ENCODE measurements around the gene BLMH. TPM values are rescaled to one million over a fixed set of nuclear protein-coding genes. Genes with fewer than 3 reads are reported as not detected.

BLMH gene
- total RNA-seq, 1 experiment from 2014 or later = 59.0 TPM

DNA sequence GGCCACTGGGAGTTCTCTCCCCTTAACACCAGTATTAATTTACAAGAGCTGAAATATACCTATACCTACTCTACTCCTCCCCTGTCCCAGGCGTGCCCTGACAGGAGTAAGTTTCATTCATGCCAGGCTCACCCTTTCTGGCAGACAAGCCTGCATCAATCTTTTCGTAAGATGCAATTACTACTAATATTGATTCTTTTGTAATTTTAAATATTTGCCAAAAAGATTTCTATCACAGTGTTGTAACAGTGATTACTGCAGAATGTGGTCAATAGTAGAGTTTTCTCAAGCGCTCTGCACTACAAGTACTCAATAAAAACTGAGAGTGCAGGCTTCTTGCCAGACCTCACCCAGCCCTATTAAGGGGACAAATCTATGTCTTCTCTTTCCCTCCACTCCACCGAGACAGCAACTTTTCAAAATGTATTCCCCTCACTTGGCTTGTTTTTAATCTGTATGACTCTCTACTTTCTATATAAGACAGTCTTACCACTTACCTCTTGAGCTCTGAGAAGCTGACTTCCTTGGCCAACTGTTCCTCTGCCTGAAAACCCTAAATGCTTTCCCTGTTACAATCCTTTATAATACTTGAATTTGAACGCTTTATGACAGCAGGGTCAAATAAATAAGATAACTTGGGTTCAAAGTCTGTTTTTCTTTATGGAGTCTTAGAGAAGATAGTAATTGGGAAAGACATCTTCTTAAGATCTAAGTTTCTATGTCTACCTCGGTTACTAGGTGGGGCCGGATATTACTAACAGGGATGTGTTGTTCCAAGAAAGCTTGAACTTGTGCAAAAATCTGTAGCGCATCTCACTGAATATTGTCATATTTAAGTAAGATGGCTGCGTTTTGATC, 42.0 kb upstream of the BLMH start, which contains the start of gene TMIGD1:
TMIGD1 (minus strand) TSS at position 555 of the 858 bp plus-strand sequence. CDS start 1,924 bp downstream, outside the sequence.
- intact Hi-C loops (cut with micrococcal nuclease; ENCODE audit: unreplicated experiment) (no loop called here), in situ Hi-C loops (cut with HindIII; ENCODE audit: low pct_unique_long_range_greater_than_20kb, low sequenced_read_pairs) (no loop called here)
- H3K36me3 ChIP-seq (ENCODE audit: control insufficient read depth, insufficient read depth, low read length) = no peaks in the 10 kb centered on the region
- no peaks in the 10 kb centered on the region for H3K9me3 ChIP-seq (ENCODE audit: control insufficient read depth, insufficient read depth, low read depth, low read length)
- TF ChIP-seq SIN3A (IDR thresholded peaks at IDR 0.05; ENCODE audit: borderline replicate concordance, insufficient read depth, low read depth, low read length) = no peak
- no peak for TF ChIP-seq TCF7L2 (IDR thresholded peaks at IDR 0.05; ENCODE audit: low read depth, low read length)
- TF ChIP-seq, protein P1, sequence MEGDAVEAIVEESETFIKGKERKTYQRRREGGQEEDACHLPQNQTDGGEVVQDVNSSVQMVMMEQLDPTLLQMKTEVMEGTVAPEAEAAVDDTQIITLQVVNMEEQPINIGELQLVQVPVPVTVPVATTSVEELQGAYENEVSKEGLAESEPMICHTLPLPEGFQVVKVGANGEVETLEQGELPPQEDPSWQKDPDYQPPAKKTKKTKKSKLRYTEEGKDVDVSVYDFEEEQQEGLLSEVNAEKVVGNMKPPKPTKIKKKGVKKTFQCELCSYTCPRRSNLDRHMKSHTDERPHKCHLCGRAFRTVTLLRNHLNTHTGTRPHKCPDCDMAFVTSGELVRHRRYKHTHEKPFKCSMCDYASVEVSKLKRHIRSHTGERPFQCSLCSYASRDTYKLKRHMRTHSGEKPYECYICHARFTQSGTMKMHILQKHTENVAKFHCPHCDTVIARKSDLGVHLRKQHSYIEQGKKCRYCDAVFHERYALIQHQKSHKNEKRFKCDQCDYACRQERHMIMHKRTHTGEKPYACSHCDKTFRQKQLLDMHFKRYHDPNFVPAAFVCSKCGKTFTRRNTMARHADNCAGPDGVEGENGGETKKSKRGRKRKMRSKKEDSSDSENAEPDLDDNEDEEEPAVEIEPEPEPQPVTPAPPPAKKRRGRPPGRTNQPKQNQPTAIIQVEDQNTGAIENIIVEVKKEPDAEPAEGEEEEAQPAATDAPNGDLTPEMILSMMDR (IDR thresholded peaks at IDR 0.05) = no peak
- TF ChIP-seq POLR2AphosphoS5 (IDR thresholded peaks at IDR 0.05; ENCODE audit: low read depth, low read length) = no peak
- TF ChIP-seq, protein P2, sequence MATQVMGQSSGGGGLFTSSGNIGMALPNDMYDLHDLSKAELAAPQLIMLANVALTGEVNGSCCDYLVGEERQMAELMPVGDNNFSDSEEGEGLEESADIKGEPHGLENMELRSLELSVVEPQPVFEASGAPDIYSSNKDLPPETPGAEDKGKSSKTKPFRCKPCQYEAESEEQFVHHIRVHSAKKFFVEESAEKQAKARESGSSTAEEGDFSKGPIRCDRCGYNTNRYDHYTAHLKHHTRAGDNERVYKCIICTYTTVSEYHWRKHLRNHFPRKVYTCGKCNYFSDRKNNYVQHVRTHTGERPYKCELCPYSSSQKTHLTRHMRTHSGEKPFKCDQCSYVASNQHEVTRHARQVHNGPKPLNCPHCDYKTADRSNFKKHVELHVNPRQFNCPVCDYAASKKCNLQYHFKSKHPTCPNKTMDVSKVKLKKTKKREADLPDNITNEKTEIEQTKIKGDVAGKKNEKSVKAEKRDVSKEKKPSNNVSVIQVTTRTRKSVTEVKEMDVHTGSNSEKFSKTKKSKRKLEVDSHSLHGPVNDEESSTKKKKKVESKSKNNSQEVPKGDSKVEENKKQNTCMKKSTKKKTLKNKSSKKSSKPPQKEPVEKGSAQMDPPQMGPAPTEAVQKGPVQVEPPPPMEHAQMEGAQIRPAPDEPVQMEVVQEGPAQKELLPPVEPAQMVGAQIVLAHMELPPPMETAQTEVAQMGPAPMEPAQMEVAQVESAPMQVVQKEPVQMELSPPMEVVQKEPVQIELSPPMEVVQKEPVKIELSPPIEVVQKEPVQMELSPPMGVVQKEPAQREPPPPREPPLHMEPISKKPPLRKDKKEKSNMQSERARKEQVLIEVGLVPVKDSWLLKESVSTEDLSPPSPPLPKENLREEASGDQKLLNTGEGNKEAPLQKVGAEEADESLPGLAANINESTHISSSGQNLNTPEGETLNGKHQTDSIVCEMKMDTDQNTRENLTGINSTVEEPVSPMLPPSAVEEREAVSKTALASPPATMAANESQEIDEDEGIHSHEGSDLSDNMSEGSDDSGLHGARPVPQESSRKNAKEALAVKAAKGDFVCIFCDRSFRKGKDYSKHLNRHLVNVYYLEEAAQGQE (IDR thresholded peaks at IDR 0.05; ENCODE audit: insufficient read depth in 1 of 2, low read depth in 2 of 2, low read length in 1 of 2) = no peak
- no TSS peak for BruUV-seq (replicated peaks)
- H3K27ac ChIP-seq (ENCODE audit: low read length) = no peak within 1 kb of the TSS
- DNase-seq (ENCODE audit: low read depth, low spot score) (no peak), ATAC-seq (no peak)
- CTCF ChIA-PET = no interaction called here
- no peaks in the 10 kb centered on the region for H3K27me3 ChIP-seq (ENCODE audit: control insufficient read depth, insufficient read depth, low read length)
- POLR2A ChIA-PET = interaction anchor here (0.7 kb wide), 1 partner anchor 53 kb away, joined by 5 read pairs; no protein-coding TSS in a partner anchor
- no peak within 1 kb of the TSS for H3K4me3 ChIP-seq (ENCODE audit: low read depth in 2 of 2, low read length in 2 of 2)
- H3K4me1 ChIP-seq (ENCODE audit: control insufficient read depth, insufficient read depth, low read length) = no peaks in the 10 kb centered on the region

DNA sequence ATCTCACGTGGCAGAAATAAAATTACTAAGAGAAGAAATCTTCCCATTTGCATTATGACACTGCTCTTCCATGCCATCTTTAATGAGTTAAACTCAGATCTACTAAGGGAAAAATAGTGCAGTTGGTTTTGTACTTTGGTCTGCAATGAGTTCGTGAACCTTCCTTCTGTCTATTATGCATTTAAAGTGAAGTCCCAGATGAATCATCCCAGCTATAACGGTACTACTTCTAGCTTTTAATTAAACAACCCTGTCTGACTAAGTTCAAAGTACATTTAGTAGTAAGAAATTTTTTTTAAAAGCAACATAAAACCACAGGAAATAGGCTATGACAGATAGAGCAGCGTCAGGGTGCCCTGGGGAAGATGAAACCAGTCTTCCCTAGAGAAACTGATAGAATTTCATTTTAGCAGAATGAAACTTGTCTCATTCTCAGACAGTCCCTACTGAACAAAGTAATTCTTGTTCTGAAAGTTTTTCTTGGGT, 40.4 kb upstream of the BLMH start:
- TF ChIP-seq, protein P2 (IDR thresholded peaks at IDR 0.05; ENCODE audit: insufficient read depth in 1 of 2, low read depth in 2 of 2, low read length in 1 of 2) = no peak
- no peak for TF ChIP-seq POLR2AphosphoS5 (IDR thresholded peaks at IDR 0.05; ENCODE audit: low read depth, low read length)
- no peak for TF ChIP-seq SIN3A (IDR thresholded peaks at IDR 0.05; ENCODE audit: borderline replicate concordance, insufficient read depth, low read depth, low read length)
- TF ChIP-seq, protein P1 (IDR thresholded peaks at IDR 0.05) = no peak
- TF ChIP-seq TCF7L2 (IDR thresholded peaks at IDR 0.05; ENCODE audit: low read depth, low read length) = no peak
- Histone ChIP-seq H3K4me3 (ENCODE audit: low read depth in 2 of 2, low read length in 2 of 2) (no peak overlapping the region), H3K4me1 (ENCODE audit: control insufficient read depth, insufficient read depth, low read length) (no peaks in the 10 kb centered on the region), H3K36me3 (ENCODE audit: control insufficient read depth, insufficient read depth, low read length) (no peaks in the 10 kb centered on the region), H3K27ac (ENCODE audit: low read length) (no peak overlapping the region), H3K9me3 (ENCODE audit: control insufficient read depth, insufficient read depth, low read depth, low read length) (no peaks in the 10 kb centered on the region), H3K27me3 (ENCODE audit: control insufficient read depth, insufficient read depth, low read length) (no peaks in the 10 kb centered on the region)
- in situ Hi-C loops (cut with HindIII; ENCODE audit: low pct_unique_long_range_greater_than_20kb, low sequenced_read_pairs) = no loop called here
- no peak for DNase-seq (ENCODE audit: low read depth, low spot score)
- ChIA-PET CTCF (no interaction called here), POLR2A (no interaction called here)
- intact Hi-C loops (cut with micrococcal nuclease; ENCODE audit: unreplicated experiment) = no loop called here
- BruUV-seq (replicated peaks) = no TSS peak
- no peak for ATAC-seq

Measured in Panc1 (cell line).